Activated naive CD4-positive, alpha-beta T cell treated with Interleukin-2 at 50 U/mL for 16 hours (primary cell): Measurements from ENCODE around the gene ADGRF3.
A peak's percentile ranks its signal among the peaks of the same experiment; 100 is the strongest.
"Not testable (repeated sequence)": the region's sequence is repeated elsewhere in the genome, so short reads cannot be mapped to it uniquely, and the experiment has no call there.

Experiments used
- DNase-seq: peaks from one replicate; pipeline ENCODE4 v3.0.0-alpha.2; 2020

Gene ADGRF3

DNA sequence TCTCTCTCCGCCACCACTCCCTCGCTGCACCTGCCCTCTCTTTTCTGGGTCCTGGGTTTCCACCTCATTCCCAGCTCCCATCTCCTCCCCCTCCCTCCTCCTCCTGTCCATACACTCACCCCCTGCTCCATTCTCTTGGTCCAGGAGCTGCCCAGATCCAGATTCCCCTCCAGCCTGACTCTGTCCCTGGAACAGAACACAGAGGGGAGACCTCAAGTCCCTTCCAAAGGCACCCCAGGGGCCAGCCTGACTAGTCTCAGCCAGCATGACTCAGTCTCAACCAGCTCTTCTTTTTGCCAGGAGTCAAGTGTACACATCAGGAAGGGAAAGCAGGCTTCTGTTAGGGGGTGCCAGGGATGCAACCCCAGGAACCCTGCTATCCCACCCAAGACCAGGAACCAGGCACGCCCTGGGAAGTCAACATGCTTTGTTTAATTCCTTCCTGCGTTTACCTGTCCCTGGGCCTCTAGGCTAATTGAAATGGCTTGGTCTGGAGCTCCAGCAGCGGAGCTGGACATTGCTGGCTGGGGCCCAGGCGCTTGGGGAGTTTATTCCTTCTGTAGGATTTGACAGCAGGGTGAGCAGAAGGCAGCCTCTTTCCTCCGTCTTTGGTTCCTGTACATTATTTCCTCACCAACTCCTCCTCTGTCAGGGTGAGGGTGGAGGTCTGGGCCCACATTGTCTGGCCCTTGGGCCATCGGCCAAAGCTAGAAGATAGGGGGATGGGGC, 29.0 kb downstream of the ADGRF3 start:
- no peak for DNase-seq

DNA sequence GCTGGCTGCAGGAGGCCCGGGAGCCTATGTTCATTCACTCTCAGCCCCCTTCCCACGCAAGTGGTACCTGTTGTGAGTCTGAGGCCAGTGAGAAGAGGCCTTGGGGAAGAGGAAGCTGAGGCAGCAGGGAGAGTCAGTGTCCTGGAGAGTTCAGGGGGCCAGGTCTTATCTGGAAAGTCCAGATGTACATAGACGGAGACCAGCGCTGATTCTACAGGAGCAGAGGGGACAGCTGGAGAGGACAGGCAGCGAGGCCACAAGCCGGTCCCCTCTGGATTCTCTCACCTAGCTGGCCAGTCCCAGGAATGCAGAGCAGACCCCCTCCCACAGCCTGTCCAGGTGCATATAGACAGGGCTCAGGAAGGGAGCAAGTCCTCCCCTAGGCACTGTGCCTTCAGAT, 29.7 kb downstream of the ADGRF3 start:
- DNase-seq = no peak

DNA sequence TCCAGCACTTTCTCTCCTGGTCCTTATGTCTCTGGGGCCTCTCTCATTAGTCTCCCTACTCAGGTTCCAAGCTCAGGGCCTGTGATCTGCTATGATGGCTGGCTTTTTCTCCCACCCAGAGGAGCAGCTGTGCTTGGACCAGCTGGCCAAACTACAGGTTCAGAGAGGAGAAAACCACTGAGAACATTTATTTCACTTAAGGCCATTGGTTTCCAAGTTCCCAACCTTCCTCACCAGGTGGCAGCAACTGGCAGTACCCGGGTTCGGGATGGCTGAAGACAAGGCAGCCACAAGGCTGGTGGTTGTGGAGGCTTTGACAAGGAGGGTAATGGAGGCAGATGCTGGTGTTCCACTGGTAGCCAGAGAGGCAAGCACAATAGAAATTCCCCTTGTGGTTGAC, 30.5 kb downstream of the ADGRF3 start:
- no peak for DNase-seq

DNA sequence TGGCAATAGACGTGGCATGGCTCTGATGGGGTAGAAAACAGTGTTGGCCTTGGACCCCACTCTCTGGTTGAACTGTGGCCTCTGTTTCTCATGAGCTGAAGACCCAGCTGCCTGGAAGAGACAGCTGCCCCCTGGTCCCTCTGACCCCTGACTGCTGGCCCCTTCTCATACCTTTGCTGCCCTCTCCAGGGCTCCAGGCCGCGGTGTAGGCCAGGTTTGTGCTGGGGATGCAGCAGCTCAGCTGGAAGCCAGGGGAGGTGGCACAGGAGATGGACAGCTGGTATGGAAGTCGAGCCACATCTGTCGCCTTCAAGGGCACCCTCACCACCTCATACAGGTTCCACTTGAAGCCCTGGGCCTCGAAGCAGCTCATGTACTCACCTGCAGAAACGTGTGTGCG, 32.3 kb downstream of the ADGRF3 start:
- DNase-seq = no peak

DNA sequence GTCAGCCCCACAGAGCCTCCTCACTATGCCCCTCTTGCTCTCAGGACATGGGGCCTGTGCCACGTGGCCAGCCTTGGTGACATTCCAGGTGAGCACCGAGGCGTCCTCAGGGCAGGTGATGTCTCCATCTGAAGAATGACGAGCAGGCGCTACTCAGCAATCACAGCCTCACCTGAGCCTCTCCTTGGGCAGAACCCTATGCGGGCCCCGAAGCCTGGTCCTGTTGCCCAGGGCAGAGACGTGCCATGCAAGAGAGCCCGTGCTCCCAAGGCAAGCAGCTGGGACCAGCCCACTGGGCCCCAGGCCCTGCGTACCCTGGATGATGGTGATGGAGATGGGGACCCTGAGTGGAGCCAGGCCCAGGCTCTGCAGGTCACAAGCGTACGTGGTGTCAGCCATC, 33.1 kb downstream of the ADGRF3 start:
- DNase-seq = no peak

DNA sequence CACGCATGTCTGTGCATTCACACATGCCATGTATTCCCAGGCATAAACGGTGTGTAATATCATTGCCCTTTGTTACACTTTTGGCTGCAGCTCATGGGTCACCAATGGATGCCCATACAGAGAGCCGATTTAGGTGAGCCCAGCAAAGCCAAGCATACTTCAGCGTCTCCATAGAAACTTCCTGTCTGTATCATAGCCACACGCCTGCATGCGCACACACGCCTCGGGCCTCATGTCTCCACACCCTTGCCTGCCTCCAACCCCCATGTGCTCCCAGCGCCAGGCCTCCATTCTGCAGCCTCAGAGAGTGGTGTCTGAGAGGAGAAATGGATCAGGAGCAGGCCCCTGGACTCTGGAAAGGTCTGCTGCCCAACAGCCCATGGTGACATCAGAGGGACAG, 34.1 kb downstream of the ADGRF3 start:
- DNase-seq = no peak

DNA sequence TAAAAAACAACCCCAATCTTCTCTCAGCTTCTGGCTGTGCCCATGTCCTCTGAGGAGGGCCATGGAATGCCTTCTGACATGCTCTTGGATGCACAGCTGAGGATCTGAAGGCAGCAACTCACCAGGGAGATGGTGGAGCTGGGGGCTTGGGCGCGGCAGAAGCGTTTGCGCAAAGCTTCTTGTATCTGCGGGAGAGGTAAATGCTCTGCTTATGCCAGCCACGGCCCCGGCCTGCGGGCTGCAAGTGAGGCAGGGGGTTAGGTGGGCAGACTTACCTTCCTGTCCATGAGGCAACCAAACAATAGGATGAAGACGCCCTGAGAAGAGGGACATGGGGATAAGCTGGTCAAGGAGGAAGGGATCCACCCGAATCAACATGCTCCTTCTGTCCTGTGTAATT, 36.7 kb downstream of the ADGRF3 start:
- no peak for DNase-seq

DNA sequence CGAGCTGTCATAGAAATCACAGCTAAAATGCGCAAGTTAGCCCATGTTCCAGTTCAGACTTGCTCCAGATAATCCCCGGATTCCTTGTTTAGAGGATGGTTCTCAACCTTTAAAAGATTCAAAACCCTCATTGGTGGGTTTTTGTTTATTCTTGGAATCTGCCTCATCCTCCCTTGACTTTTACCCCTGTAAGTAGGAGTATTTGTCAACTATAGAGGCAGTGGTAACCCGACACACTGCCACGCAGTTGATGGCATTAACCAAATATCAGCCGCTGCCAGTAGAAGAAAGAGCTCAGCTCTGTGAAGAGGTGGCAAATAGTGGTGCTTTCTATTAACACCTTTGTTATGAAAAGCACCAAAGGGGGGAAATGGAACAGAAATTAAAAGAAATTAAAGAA, 41.0 kb downstream of the ADGRF3 start:
- DNase-seq = no peak

DNA sequence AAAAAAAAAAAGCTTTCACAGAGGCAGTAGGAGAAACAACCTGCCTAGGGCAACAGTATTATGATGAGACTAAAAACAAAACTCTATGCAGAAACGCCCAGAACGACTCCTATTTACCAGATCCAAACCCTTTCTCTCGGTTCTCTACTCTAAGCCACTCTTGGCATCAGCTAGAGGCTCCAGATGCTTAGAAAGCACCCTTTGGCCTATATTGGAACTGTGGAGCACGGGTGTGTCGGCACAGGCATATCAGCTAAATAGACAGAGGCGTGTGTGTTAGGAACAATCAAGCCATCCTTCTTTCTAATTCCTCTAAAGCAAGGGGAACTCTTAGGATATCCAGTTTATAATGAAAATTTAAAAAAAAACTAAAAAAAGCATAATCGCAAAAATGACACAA, 41.5 kb downstream of the ADGRF3 start:
- not testable (repeated sequence) for DNase-seq

DNA sequence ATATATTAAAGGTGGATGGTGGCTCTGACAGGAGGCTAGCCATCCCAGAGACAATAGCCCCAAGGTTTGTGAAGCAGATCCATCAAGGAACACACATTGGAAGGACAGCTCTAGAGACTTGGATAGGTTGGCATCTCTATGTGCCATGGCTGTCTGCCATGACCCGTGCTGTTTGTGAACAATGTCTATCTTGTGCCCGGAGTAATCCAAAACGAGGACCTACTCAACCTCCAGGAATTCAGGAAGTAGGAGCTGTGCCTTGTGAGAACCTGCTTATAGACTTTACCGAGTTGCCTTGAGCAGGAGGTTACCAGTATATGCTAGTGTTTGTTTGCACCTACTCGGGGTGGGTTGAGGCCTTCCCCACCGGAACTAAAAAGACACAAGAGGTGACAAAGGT, 43.7 kb downstream of the ADGRF3 start:
- no peak for DNase-seq

DNA sequence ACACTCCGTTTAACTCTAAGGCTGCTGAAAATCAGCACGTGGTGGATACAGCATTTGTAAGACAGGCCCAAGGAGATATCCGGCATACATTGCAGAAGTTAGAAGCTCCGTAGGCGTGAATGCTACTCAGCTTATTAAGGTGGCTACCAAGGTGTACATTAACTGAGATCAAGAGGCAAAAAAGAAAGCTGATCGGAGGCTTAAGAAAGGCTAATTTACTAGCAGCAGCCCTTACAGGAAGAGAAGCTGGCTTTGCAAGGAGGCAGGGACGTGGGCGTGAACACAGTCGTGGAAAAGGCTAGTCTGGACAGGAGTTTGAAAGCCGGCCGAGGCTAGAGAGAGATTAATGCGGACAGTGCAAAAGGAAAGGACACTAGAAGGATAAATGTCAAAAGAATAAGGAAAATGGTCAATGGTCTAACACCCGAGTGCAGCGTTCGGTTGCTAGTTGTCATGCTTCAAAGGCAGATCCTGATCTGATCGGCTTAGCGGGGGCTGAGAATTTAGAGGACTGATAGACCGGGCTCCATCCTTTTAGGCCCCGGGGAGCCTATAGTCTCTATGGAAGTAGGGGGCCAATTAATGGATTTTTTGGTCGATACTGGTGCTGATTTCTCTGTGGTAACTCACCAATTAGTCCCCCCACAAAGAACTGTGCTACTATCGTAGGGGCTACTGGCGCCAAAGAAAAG, 46.2 kb downstream of the ADGRF3 start:
- no peak for DNase-seq

DNA sequence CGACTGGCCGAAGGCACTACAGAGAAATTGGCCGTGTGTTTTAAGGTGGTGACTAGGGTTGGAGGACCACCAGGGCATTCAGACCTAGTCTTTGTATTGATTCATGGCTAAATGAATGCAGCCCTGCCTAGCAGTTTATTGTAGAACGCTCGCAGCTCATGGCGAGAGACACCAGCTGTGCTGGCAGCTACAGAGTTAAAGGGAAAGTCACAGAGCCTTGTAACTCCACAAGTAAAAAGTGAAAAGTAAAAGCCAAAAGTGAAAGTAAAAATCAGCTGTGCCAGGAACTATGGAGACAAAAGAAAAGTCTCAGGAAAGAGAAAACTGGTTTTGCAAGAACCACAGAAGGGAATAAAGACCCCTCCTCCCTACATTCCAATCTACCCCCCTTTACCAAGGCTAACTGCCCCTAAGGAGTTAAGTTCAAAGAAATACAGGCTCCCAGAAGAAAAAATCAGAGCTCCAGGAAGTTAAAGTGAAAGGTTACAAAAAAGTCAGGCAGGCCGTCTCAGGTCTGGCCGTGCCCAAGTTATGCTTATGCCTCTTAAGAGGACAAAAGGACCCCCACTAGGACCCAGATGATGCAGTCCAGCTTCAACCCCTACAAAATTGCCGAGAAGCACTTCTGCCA, 47.0 kb downstream of the ADGRF3 start:
- DNase-seq = no peak

DNA sequence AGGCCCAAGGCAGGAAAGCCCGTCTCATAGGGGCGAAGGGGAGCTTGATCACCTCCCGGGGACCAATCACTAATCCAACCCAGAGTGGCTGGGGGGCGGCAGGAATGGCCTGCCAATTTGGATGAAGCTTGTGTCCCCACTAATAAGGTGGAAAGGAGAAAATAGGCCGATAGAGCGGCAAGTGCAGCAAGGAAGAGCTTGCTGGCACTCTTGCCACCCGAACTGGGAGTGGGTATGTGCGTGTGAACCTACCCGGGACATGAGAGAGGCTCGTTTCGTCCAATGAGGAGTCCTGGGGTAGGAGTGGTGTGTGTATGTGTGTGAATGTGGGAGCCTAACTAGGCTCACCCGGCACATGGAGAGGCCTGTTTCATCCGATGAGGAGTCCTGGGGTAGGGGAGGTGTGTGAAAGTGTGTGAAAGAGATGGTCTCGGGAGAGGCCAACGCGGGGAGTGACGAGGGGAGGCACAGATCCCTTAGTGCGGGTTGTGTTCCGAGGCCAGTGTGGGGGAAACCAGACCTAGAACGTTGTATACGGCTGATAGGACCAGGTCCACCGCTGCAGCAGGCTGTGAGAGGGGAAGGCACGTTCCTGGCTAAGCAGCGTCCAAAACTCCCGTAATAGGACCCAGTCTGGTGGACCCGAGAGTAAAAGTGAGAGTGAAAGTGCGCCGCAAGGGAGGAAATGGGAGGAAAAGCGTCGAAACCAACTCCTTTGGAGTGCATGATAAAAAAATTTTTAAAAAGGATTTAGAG, 47.8 kb downstream of the ADGRF3 start:
- peak; percentile 21 for DNase-seq

DNA sequence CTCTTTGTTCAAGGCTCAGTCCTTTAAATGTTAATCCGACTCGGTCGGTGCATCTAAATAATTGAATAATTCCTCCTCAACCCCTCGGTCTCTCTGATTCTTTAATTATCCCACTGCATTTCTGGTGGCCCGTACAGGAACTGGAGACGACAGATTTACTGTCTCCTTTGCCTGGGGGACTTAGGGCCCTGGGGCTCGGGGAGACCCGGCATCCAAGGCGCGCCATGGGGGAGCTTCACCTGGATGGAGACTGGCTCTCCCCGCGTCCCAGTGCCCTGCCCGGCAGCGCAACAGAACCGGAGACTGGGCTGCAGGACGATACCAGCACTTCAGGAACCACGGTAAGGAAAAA, 48.3 kb downstream of the ADGRF3 start:
- DNase-seq = no peak

DNA sequence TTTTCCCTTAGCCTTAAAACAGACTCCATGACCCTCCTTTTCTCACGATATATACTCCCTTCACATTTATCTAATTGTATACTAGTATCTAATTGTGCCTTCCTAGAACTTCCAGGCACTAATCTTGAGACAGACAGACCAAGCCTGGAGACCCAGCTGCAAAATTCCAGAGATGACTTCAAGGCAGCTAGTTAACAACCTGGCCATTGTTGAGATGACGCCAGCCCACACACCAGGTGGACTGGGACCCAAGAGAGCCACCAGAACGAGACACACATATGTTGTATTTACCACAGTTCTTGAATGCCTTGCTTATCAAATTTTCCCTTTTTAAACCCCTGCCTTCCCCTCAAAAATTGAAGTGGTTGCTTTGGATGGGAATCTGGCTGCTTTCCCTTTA, 49.5 kb downstream of the ADGRF3 start:
- DNase-seq = no peak

DNA sequence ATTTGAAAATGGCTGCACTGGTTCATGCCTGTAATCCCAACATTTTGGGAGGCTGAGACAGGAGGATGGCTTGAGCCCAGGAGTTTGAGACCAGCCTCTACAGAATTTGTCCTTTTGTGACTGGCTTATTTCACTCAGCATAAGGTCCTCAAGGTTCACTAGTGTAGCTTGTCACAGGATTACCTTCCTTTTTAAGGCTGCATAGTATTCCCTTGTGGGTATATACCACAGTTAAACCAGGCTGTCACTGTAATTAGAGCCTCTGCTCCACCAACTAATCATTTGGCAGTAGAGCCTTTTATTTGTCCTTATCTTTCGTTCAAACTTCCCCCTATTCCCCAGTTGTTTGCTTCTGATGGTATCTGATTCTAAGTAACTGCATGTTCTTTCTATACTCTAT, 51.1 kb downstream of the ADGRF3 start:
- no peak for DNase-seq

DNA sequence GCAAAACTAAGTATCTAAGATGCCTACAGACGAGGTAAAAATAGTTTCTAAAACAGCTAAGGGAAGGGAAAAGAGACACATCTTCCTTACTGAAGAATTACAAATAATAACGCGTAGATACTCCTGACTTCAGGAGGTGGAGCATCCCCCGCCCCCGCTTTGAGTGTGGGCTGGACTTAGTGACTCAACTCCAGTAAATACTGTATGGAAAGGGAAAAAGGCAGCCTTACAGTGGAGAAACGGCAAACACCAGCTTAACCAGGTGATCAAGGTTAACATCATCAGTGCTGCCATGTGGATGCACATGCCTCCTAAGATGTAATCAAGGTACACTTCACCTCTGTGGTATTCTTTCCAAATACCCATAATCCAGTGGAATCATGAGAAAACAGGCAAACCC, 53.9 kb downstream of the ADGRF3 start:
- DNase-seq = no peak

DNA sequence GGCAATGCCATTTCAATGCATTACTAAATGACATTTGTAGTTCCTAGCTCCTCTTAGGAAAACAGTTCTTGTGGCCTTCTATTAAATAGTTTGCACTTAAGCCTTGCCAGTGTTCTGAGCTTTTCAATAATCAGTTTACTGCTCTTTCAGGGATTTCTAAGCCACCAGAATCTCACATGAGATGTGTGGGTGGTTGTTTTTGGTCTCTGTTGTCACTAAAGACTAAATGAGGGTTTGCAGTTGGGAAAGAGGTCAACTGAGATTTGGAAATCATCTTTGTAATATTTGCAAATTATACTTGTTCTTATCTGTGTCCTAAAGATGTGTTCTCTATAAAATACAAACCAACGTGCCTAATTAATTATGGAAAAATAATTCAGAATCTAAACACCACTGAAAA, 56.6 kb downstream of the ADGRF3 start:
- DNase-seq = no peak

DNA sequence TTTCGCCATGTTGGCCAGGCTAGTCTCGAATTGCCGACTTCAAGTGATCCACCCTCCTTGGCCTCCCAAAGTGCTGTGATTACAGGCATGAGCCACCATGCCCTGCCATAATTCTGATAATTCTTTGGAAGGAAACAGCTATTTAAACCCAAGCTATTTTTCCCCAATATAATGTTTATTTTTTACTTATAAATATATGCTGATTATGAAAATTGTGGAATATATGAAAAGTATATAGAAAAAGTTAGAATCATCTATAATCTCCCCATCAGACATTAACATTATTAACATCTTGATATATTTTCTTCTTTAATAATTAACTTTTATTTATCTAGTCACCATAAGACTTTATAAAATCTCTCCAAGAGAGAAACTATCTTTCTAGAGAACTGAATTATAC, 60.7 kb downstream of the ADGRF3 start:
- no peak for DNase-seq

DNA sequence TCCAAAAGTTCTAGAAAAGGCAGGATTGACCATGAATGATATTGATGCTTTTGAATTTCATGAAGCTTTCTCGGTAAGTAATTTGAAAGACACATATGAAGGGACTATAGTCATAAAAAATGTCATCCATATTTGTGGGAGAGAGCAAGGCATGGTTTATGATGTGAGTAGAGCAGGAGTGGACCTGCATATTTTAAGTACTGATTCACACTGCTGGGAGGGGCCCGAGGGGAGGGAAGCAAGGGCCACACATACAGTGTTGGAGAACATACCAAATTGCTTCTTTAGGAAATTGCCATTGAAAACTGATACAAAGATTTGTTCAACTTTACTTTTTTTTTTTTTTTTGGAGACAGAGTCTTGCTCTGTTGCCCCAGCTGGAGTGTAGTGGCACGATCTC, 62.5 kb downstream of the ADGRF3 start:
- no peak for DNase-seq

DNA sequence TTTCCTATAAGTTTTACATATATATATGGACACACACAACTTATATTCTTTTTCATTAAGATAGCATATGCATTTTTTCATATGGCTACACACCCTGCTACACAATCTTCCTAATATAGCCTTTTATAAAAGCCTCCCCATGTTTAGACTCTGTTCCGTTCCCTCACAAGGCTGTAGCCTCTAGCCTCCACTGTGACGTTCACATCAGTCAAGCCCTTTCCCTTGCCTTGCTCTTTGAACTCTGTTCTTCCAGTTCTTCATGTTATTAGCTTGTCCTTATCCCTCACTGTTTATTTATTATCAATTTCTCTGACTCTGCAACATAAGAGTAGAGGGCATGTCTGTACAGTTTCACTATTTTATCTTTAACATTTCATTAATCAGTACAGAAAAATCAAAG, 63.0 kb downstream of the ADGRF3 start:
- DNase-seq = no peak

DNA sequence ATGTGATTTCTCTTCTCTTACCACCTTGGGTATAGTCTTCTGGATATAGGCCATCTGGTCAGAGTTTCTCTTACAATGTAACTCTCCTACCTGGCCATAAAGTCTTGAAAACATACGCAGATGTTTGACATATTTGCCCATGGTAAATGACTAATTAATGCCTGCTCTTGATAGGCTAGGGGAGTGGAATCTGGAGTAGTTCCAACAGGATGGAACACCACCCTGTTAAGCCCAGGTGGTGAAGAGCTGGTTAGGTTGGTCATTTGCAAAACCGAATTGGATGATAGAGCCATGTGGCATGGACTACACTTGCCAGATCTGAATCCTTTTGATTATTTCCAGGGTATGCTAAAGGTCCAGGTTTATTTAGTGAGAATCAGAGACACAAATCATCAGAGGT, 65.4 kb downstream of the ADGRF3 start:
- DNase-seq = no peak

DNA sequence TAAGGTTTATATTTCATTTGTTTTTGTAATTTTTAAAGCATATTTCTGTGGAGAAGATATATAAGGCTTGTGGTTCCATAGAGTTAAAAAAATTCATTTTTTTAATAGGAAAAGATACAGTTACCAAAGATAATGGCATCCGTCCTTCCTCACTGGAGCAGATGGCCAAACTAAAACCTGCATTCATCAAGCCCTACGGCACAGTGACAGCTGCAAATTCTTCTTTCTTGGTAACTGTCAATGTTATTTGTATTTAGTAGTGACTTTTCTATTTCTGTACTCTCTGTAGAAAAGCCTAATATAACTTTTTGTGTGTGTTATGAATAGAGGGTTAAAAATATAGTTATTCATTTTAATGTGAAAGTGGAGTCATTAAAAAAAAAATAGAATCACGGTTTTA, 66.7 kb downstream of the ADGRF3 start:
- DNase-seq = no peak
